ENCODE measurements around the gene ST6GALNAC1.

DNA sequence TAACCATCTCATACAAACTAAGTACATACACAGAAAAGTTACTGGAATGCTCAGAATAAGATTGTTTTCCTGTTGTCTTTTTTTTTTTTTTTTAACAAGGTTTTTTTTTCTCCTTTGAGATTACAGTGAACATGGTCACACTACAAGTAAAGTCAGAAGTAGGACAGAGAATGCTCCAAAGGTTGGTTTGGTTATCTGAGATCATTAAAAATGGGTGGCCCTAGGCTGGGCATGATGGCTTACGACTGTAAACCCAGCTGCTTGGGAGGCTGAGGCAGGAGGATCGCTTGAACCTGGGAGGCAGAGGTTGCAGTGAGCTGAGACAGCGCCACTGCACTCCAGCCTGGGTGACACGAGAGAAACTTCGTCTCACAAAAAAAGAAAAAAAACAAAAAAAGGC, 6.9 kb upstream of the ST6GALNAC1 start:
- TF ChIP-seq, protein P1, sequence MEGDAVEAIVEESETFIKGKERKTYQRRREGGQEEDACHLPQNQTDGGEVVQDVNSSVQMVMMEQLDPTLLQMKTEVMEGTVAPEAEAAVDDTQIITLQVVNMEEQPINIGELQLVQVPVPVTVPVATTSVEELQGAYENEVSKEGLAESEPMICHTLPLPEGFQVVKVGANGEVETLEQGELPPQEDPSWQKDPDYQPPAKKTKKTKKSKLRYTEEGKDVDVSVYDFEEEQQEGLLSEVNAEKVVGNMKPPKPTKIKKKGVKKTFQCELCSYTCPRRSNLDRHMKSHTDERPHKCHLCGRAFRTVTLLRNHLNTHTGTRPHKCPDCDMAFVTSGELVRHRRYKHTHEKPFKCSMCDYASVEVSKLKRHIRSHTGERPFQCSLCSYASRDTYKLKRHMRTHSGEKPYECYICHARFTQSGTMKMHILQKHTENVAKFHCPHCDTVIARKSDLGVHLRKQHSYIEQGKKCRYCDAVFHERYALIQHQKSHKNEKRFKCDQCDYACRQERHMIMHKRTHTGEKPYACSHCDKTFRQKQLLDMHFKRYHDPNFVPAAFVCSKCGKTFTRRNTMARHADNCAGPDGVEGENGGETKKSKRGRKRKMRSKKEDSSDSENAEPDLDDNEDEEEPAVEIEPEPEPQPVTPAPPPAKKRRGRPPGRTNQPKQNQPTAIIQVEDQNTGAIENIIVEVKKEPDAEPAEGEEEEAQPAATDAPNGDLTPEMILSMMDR (CRISPR knock-in tag; IDR thresholded peaks at IDR 0.05) = no peak
- no peak for TF ChIP-seq POLR2AphosphoS5 (IDR thresholded peaks at IDR 0.05; ENCODE audit: low read depth, low read length)
- no peak for TF ChIP-seq POGZ (CRISPR knock-in tag; IDR thresholded peaks at IDR 0.05)

Measured in HepG2 (cell line).